Tibial artery (tissue), 4 donors: ENCODE measurements around the gene FILIP1.

Source experiments
- DNase-seq, 2 donors: peaks; one replicate each; pipeline ENCODE4 v3.0.0-alpha.2; 2019
- H3K27ac ChIP-seq, 2 donors: fragments of 200-600 bp; sonication (generic) in 1 of 2; 1 replicate in 1 of 2; 2 replicates in 1 of 2; pipeline ENCODE4 v1.5.1; 2018 to 2019; ENCODE audit warnings: mild to moderate bottlenecking in 1 of 2
- H3K27me3 ChIP-seq, 2 donors: fragments of 200-600 bp; sonication (generic) in 1 of 2; one replicate each; pipeline versions ENCODE4 v1.5.1 to v1.6.0; 2016 to 2019
- H3K36me3 ChIP-seq, 3 donors: fragments of 200-600 bp; sonication (generic) in 2 of 3; one replicate each; pipeline ENCODE4 v1.5.1; 2016 to 2019; ENCODE audit warnings: mild to moderate bottlenecking in 2 of 3
- H3K4me1 ChIP-seq, 4 donors: fragments of 200-600 bp; sonication (generic) in 2 of 4; 1 replicate in 3 of 4; 2 replicates in 1 of 4; pipeline ENCODE4 v1.5.1; 2016 to 2019
- H3K4me3 ChIP-seq, 2 donors: fragments of 200-600 bp; sonication (generic) in 1 of 2; 1 replicate in 1 of 2; 2 replicates in 1 of 2; pipeline ENCODE4 v1.5.1; 2018 to 2019; ENCODE audit warnings: mild to moderate bottlenecking in 2 of 2
- H3K9me3 ChIP-seq, 3 donors: fragments of 200-600 bp; sonication (generic) in 1 of 3; one replicate each; pipeline ENCODE4 v1.5.1; 2016 to 2019
- intact Hi-C: fragments of 100-400 bp; cut with DNase I; formaldehyde crosslinking; loops from one replicate; pipeline ENCODE4 v1.15.0; 2023; ENCODE audit warnings: low total_unique reads
- TF ChIP-seq, protein P1 (sequence below), 2 experiments: fragments of 200-600 bp in 1 of 2; fragments of 450-650 bp in 1 of 2; IDR thresholded peaks; one replicate each; pipeline ENCODE4 v1.5.1; 2017 to 2019; ENCODE audit warnings: antibody characterized with exemption in 2 of 2, mild to moderate bottlenecking in 1 of 2, moderate library complexity in 1 of 2

Gene FILIP1

GRCh38 chr6:75284632-75285282 is 208.8 kb downstream of the FILIP1 start, which contains the start of gene TMEM30A:
TSS of gene TMEM30A (minus strand) at chr6:75284792. CDS start at chr6:75284638, 154 bp downstream.
- no peaks in the 10 kb centered on the region for H3K27me3 ChIP-seq
- TF ChIP-seq, protein P1, sequence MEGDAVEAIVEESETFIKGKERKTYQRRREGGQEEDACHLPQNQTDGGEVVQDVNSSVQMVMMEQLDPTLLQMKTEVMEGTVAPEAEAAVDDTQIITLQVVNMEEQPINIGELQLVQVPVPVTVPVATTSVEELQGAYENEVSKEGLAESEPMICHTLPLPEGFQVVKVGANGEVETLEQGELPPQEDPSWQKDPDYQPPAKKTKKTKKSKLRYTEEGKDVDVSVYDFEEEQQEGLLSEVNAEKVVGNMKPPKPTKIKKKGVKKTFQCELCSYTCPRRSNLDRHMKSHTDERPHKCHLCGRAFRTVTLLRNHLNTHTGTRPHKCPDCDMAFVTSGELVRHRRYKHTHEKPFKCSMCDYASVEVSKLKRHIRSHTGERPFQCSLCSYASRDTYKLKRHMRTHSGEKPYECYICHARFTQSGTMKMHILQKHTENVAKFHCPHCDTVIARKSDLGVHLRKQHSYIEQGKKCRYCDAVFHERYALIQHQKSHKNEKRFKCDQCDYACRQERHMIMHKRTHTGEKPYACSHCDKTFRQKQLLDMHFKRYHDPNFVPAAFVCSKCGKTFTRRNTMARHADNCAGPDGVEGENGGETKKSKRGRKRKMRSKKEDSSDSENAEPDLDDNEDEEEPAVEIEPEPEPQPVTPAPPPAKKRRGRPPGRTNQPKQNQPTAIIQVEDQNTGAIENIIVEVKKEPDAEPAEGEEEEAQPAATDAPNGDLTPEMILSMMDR (IDR thresholded peaks at IDR 0.05) = no peak
- no peaks in the 10 kb centered on the region for H3K9me3 ChIP-seq
- H3K27ac ChIP-seq = peak within 1 kb of the TSS; percentile 90 to 92
- DNase-seq = peak; percentile 96 to 98
- intact Hi-C loops = no loop called here
- H3K4me1 ChIP-seq = peaks cover 0 to 58% (median 25%) of the 10 kb centered on the region in 4 donors
- no peaks in the 10 kb centered on the region for H3K36me3 ChIP-seq
- peak within 1 kb of the TSS; percentile 79 to 89 for H3K4me3 ChIP-seq

- H3K36me3 ChIP-seq = no peaks in the 10 kb centered on the region
- no peaks in the 10 kb centered on the region for H3K9me3 ChIP-seq
- peak overlapping the region; percentile 90 to 92 for H3K27ac ChIP-seq
- peaks cover 0 to 65% (median 28%) of the 10 kb centered on the region in 4 donors for H3K4me1 ChIP-seq
- intact Hi-C loops = no loop called here
- TF ChIP-seq, protein P1 (IDR thresholded peaks at IDR 0.05) = no peak
- peak overlapping the region; percentile 79 to 89 for H3K4me3 ChIP-seq
- no peak for DNase-seq
- H3K27me3 ChIP-seq = no peaks in the 10 kb centered on the region
These were observed 209.5 kb downstream of the FILIP1 start for GRCh38 chr6:75283907-75284631.

DNA sequence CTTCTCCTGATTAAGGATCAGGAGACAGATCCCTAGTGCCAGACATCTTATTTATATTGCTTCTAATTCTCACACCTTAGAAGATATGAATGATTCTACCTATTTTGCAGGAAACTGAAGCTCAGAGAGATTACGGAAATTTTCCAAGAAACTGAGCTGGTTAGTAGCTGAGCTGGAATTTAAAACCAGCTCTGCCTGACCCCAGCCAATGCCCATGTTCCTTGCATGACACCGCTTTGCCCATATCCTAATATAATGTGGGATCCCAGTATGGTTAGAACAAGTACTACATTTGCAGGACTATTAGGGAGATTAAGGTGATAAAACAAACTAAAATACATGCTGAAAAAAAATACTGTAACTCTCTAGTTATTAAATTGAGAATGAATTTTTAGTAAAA is 210.9 kb downstream of the FILIP1 start:
- peak overlapping the region; percentile 79 to 89 for H3K4me3 ChIP-seq
- no peak for DNase-seq
- H3K27me3 ChIP-seq = no peaks in the 10 kb centered on the region
- H3K4me1 ChIP-seq = peaks cover 0 to 75% (median 31%) of the 10 kb centered on the region in 4 donors
- intact Hi-C loops = no loop called here
- no peaks in the 10 kb centered on the region for H3K9me3 ChIP-seq
- H3K27ac ChIP-seq = peak overlapping the region in 1 of 2 donors; percentile 8
- TF ChIP-seq, protein P1 (IDR thresholded peaks at IDR 0.05) = no peak
- no peaks in the 10 kb centered on the region for H3K36me3 ChIP-seq

DNA sequence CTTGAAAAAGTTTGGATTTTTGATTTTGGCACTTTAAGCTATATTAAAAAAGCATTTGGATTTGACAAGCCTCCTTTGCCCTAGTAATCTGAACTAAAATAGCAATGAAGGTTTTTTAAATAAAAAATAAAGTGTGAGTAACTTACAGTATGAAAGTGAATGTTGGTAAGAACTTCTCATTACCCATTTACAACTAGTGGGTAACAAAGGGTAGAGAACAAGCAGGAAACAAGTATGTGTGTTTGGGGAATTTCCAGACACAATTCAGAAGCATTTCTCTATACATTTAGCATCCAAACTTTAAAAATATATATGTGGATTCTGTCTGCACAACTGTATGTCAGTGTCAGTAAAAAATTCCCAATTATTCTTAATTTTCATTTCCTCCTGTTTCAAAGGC is 211.9 kb downstream of the FILIP1 start:
- H3K36me3 ChIP-seq = no peaks in the 10 kb centered on the region
- peaks cover 0 to 73% (median 27%) of the 10 kb centered on the region in 4 donors for H3K4me1 ChIP-seq
- intact Hi-C loops = no loop called here
- no peak overlapping the region for H3K27ac ChIP-seq
- H3K27me3 ChIP-seq = no peaks in the 10 kb centered on the region
- no peak for DNase-seq
- H3K4me3 ChIP-seq = peak overlapping the region; percentile 79 to 89
- H3K9me3 ChIP-seq = no peaks in the 10 kb centered on the region
- TF ChIP-seq, protein P1 (IDR thresholded peaks at IDR 0.05) = no peak

GRCh38 chr6:75280131-75280855 is 213.3 kb downstream of the FILIP1 start:
- intact Hi-C loops = no loop called here
- no peaks in the 10 kb centered on the region for H3K36me3 ChIP-seq

More at GRCh38 chr6:75280131-75280855, 213.3 kb downstream of the FILIP1 start:
- Histone ChIP-seq H3K27me3 (no peaks in the 10 kb centered on the region), H3K4me3 (no peak overlapping the region), H3K9me3 (no peaks in the 10 kb centered on the region), H3K4me1 (peaks cover 0 to 66% (median 19%) of the 10 kb centered on the region in 4 donors), H3K27ac (no peak overlapping the region)
- TF ChIP-seq, protein P1 (IDR thresholded peaks at IDR 0.05) = no peak
- no peak for DNase-seq
